GM20431 (cell line): ENCODE data around the gene DAO.
"Not testable (repeated sequence)": the region's sequence is repeated elsewhere in the genome, so short reads cannot be mapped to it uniquely, and the experiment has no call there.

Source experiments
- in situ Hi-C: fragments of 300-500 bp; cut with MseI, MboI; formaldehyde crosslinking; loops from one replicate; pipeline ENCODE4 v1.15.0; 2020; ENCODE audit warnings: low sequenced_read_pairs; ENCODE audit not compliant: unreplicated experiment

Gene DAO

DNA sequence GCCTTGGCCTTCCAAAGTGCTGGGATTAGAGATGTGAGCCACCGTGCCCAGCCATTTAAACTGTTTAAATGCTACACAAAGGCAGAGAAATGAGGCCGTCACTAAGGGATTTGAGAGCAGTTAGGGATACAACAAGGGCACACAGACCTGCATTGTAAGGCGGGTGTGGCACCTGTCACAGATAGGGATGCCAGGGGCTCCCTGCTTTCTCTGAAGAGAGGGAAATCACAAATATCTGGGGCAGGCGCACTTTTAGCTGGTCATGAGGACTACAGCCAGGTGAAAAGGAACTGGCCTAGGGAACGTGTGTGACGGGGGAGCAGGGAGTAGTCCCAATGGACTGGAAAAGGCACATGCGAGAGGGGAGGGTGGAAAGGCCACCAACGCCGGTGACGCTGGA, 32.2 kb upstream of the DAO start:
- in situ Hi-C loops: no loop called here

- in situ Hi-C loops: no loop called here
Measured at GRCh38 chr12:108849660-108850059, 30.2 kb upstream of the DAO start.

GRCh38 chr12:108850854-108851573, 28.9 kb upstream of the DAO start:
- in situ Hi-C loops: no loop called here

GRCh38 chr12:108852674-108853309, 27.1 kb upstream of the DAO start:
- in situ Hi-C loops: no loop called here

- in situ Hi-C loops: no loop called here
Measured at GRCh38 chr12:108853426-108853825, 26.5 kb upstream of the DAO start.

GRCh38 chr12:108853981-108854446, 25.9 kb upstream of the DAO start:
- in situ Hi-C loops: no loop called here

GRCh38 chr12:108854451-108855283, 25.2 kb upstream of the DAO start:
- in situ Hi-C loops: no loop called here

DNA sequence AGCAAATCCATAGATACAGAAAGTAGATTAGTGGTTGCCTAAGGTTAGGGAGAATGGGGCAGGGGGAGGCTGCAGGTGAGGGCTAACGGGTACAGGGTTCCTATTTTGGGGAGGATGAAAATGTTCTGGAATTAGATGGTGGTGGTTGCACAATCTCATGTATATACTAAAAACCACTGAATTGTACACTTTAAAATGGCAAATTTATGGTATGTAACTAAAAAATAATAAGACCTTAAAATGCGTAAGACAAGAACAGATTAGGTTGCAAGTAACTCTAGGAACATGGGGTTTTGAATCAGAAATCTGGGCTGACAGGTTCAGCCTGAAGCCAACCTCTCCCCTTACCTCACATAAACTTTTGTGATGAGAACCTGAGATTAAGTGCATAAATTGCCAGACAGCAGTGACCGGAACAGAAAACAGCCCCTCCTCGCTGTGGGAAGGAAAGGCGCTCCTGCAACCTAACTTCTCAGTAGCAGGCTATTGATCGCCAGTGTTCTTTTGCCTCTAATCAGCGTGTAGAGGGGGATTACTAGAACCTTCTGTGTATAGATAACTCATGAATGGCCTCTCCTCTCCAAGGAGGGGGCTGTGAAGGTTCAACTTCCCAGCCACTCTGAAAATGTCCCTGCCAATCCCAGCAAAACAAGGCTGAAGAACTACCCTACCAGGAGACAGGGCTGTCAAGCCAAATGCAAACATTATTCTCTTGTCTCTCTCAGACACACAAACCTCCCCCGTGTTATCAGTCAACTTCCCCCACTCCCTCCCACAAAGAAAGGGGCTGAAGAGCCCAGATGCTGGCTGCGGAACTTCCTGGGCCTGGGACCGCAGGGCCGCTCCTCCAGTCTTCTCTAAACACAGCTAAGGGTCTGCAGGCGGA, 24.4 kb upstream of the DAO start:
- in situ Hi-C loops: no loop called here

GRCh38 chr12:108856170-108856427, 23.8 kb upstream of the DAO start:
- in situ Hi-C loops: no loop called here

- in situ Hi-C loops: no loop called here
Measured at GRCh38 chr12:108856428-108857157, 23.3 kb upstream of the DAO start.

- in situ Hi-C loops: no loop called here
Measured at GRCh38 chr12:108857158-108857407, 22.8 kb upstream of the DAO start.

DNA sequence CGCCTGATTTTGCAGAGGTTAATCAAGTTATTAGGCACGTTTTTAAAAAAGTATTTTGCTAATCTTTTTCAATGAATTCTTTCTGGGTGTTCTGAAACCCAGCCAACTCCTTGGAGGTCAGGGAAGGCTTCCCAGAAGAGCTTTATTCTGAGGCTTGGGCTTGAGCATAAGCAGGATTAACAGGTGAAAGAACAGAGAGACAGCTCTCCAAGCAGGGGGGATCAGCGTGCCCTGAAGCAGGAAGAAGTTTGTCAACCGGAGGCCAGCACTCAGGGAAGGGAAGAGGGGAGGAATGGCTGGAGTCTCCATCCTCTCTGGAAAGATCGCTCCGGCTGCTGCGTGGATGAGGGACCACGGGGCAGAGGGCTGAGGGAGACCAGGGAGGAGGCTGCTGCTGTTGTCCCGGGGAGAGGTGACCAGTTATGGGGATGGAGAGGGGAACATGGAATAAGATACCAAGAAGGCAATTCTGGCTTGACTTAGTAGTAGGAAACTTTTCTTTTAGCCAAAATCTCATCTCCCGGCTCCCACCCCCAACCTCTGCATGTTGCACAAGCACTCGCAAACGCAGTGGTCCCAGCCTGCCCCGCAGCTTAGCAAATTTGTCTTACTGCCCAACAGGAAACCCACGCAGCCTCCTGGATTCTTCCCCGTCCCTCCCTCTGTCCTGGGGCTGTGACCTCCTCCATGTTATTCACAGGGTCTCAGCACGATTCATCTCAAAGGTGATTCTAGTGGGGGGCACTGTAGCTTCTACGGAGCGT, 21.4 kb upstream of the DAO start:
- in situ Hi-C loops: no loop called here

DNA sequence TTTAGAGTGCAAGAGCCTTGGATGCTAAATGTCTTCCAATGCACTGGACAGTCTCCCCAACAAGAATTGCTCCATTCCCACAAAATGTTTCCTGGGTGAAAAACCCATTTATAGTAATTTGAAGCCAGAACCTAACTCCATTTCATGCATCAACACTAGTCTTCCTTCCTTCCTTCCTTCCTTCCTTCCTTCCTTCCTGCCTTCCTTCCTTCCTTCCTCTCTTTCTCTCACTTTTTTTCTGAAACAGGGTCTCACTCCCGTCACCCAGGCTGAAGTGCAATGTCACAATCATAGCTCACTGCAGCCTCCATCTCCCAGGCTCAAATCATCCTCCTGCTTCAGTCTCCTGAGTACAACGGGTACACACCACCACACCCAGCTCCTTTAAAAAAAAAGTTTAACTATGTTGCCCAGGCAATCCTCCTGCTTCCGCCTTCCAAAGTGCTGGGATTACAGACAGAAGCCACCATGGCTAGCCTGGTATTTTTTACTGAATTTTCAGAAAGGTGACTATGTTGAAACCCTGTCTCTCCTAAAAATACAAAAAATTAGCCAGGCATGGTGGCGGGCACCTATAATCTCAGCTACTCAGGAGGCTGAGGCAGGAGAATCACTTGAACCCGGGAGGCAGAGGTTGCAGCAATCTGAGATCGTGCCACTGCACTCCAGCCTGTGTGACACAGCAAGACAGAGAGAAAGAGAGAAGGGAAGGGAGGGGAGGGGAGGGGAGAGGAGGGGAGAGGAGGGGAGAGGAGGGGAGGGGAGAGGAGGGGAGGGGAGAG, 20.6 kb upstream of the DAO start:
- in situ Hi-C loops: not testable (repeated sequence)

DNA sequence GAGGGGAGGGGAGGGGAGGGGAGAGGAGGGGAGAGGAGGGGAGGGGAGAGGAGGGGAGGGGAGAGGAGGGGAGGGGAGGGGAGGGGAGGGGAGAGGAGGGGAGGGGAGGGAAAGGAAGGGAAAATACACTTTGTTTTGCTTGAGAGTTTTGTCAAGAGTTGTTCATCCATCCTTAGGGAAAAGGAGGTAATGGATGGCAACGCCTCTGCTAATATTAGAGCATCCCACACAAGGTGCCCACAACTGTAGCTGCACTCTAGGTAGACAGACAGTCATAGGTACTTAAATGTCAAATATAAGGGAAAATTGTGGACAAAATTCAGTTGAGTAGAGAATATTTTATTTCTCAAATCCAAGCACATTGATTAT, 20.0 kb upstream of the DAO start:
- in situ Hi-C loops: no loop called here

- in situ Hi-C loops: no loop called here
Measured at GRCh38 chr12:108860443-108860842, 19.4 kb upstream of the DAO start.

- in situ Hi-C loops: no loop called here
Measured at GRCh38 chr12:108861878-108862587, 17.9 kb upstream of the DAO start.

DNA sequence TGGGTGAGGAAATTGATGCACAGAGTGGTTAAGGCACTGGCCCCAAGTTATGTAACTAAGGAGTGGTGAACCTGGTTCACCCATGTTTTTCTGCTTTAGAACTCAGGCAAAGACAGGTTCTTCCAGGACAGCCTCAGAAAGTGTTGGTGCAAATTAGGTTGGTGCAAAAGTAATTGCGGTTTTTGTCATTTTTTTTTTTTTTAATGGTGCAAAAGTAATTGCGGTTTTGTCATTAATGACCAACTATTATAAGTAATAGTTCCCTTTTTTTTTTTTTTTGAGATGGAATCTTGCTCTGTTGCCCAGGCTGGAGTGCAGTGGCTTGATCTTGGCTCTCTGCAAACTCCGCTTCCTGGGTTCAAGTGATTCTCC, 17.3 kb upstream of the DAO start:
- in situ Hi-C loops: no loop called here

GRCh38 chr12:108865169-108865568, 14.7 kb upstream of the DAO start:
- in situ Hi-C loops: no loop called here
